K562 (cell line): ENCODE data around the gene GRIK5. TPM values are rescaled to one million over a fixed set of nuclear protein-coding genes. Genes with fewer than 3 reads are reported as not detected.

Source experiments
- ARHGAP35 ChIP-seq: fragments of 450-650 bp; IDR thresholded peaks from 2 replicates; pipeline ENCODE4 v1.6.1; 2018; ENCODE audit not compliant: partially characterized antibody
- BMI1 ChIP-seq: fragments of 150-350 bp; IDR thresholded peaks from 2 replicates; pipeline ENCODE4 v1.6.1; 2014; ENCODE audit warnings: low read length
- CREM ChIP-seq: IDR thresholded peaks from 2 replicates; pipeline ENCODE4 v1.6.1; 2014; ENCODE audit warnings: antibody characterized with exemption, low read depth
- DACH1 ChIP-seq: fragments of 450-650 bp; IDR thresholded peaks from 2 replicates; pipeline ENCODE4 v1.6.1; 2018; ENCODE audit not compliant: partially characterized antibody
- JUN ChIP-seq, 2 experiments: sonication (generic) in 1 of 2; formaldehyde crosslinking in 1 of 2; IDR thresholded peaks; 2 replicates each; pipeline versions ENCODE4 v1.6.1 to v1.8.0; 2012 to 2022; ENCODE audit warnings: borderline replicate concordance in 2 of 2, mild to moderate bottlenecking in 2 of 2, improper control_type of control experiment in 1 of 2, low read depth in 1 of 2, low read length in 1 of 2, missing genetic modification reagents in 1 of 2
- KAT7 ChIP-seq: sonication (generic); formaldehyde crosslinking; IDR thresholded peaks from 2 replicates; pipeline ENCODE4 v1.8.0; 2022; ENCODE audit warnings: missing genetic modification reagents, mild to moderate bottlenecking, borderline replicate concordance
- KLF16 ChIP-seq: IDR thresholded peaks from 2 replicates; pipeline ENCODE4 v1.6.1; 2016; ENCODE audit warnings: antibody characterized with exemption
- LCOR ChIP-seq: sonication (generic); formaldehyde crosslinking; IDR thresholded peaks from 2 replicates; pipeline ENCODE4 v1.8.0; 2022; ENCODE audit warnings: mild to moderate bottlenecking, missing genetic modification reagents
- MEF2D ChIP-seq: conservative IDR thresholded peaks from 2 replicates; pipeline ENCODE4 v1.6.1; 2016; ENCODE audit warnings: low read depth, missing genetic modification characterization, missing compliant biosample characterization
- MYNN ChIP-seq, 2 experiments: sonication (generic); formaldehyde crosslinking in 1 of 2; IDR thresholded peaks; 2 replicates each; pipeline versions ENCODE4 v1.5.0 to v1.6.1; 2016 to 2020; ENCODE audit warnings: antibody characterized with exemption in 1 of 2, missing genetic modification reagents in 1 of 2
- PPARD ChIP-seq: fragments of 250-450 bp; sonication (Bioruptor Pico); IDR thresholded peaks from 2 replicates; pipeline ENCODE4 v1.8.0; 2022; ENCODE audit warnings: inconsistent platforms, mild to moderate bottlenecking, moderate library complexity
- PRDM10 ChIP-seq: fragments of 450-650 bp; IDR thresholded peaks from 2 replicates; pipeline ENCODE4 v1.6.1; 2018; ENCODE audit not compliant: partially characterized antibody
- RAD21 ChIP-seq, 2 experiments: fragments of 250-450 bp in 1 of 2; fragments of 450-650 bp in 1 of 2; sonication (Bioruptor Pico) in 1 of 2; formaldehyde crosslinking in 1 of 2; IDR thresholded peaks in 1 of 2; conservative IDR thresholded peaks in 1 of 2; 2 replicates each; pipeline versions ENCODE4 v1.4.0 to v1.8.0; 2020 to 2022; ENCODE audit warnings: mild to moderate bottlenecking in 2 of 2, moderate library complexity in 1 of 2
- RBM14 ChIP-seq: fragments of 200-400 bp; formaldehyde crosslinking; IDR thresholded peaks from 2 replicates; pipeline ENCODE4 v1.6.1; 2018; ENCODE audit warnings: low read depth, mild to moderate bottlenecking, low read length, moderate library complexity, borderline replicate concordance; ENCODE audit not compliant: insufficient read depth
- RNF219 ChIP-seq: fragments of 250-450 bp; sonication (Bioruptor Pico); IDR thresholded peaks from 2 replicates; pipeline ENCODE4 v1.5.0; 2022; ENCODE audit warnings: mild to moderate bottlenecking
- SMC3 ChIP-seq: conservative IDR thresholded peaks from 2 replicates; pipeline ENCODE4 v1.6.1; 2011; ENCODE audit warnings: low read depth, low read length, improper control_type of control experiment; ENCODE audit not compliant: insufficient read depth
- TFAP4 ChIP-seq: sonication (generic); formaldehyde crosslinking; IDR thresholded peaks from 2 replicates; pipeline ENCODE4 v1.8.0; 2022; ENCODE audit warnings: missing genetic modification reagents, mild to moderate bottlenecking, moderate library complexity, borderline replicate concordance
- XRCC4 ChIP-seq: IDR thresholded peaks from one replicate; pipeline ENCODE4 v1.6.1; 2011; ENCODE audit not compliant: insufficient read depth, insufficient read length; ENCODE audit errors: extremely low read depth
- ZNF212 ChIP-seq: fragments of 450-650 bp; formaldehyde crosslinking; IDR thresholded peaks from 2 replicates; pipeline ENCODE4 v1.4.0; 2020; ENCODE audit warnings: mild to moderate bottlenecking
- ZNF384 ChIP-seq: IDR thresholded peaks from 2 replicates; pipeline ENCODE4 v1.6.1; 2012; ENCODE audit warnings: low read depth, low read length, improper control_type of control experiment
- polyA plus RNA-seq, 8 experiments: library from polyadenylated mRNA; depleted of rRNA in 4 of 8; stranded (reverse) in 5 of 8; unstranded in 3 of 8; fragments of >200 nt; fragmentation: Nextera tagmentation in 2 of 8; fragmentation: Illumina TruSeq in 1 of 8; extraction: Ambion mirVana in 2 of 8; extraction: Trizol in 1 of 8; gene quantifications; 2 replicates each; pipeline versions ENCODE4 v1.2.1 to v1.2.3, GENCODE V29; 2011 to 2014; ENCODE audit warnings: inconsistent platforms in 1 of 8, missing spikeins in 1 of 8
- total RNA-seq, 7 experiments: library from RNA; depleted of rRNA in 6 of 7; stranded (reverse); fragments of >200 nt in 6 of 7; fragmentation: Illumina TruSeq in 2 of 7; extraction: Trizol in 2 of 7; gene quantifications; 2 replicates each; pipeline versions ENCODE4 v1.2.1 to v1.2.3, GENCODE V29; 2011 to 2021; ENCODE audit warnings: low replicate concordance in 1 of 7

Gene GRIK5
- total and polyA plus RNA-seq, 9 of the 15 experiments (the other 6 are each of a cell fraction or from before 2014, with no cell fraction given): 0.04 to 0.55 (median 0.27) TPM; not detected in 2

GRCh38 chr19:42108527-42109389 lies 38.8 kb upstream of the GRIK5 start (continued):
- peak; percentile 99 for TF ChIP-seq SMC3
- no peak for TF ChIP-seq ARHGAP35
- no peak for TF ChIP-seq PPARD (CRISPR knock-in tag)
- no peak for TF ChIP-seq KAT7 (CRISPR knock-in tag)
- no peak for TF ChIP-seq ZNF212 (CRISPR knock-in tag)
- peak; percentile 37 for TF ChIP-seq PRDM10
- peak; percentile 72 for TF ChIP-seq KLF16
- TF ChIP-seq XRCC4: no peak
- peak; percentile 39; the same call in 1 of the 2 replicates for TF ChIP-seq TFAP4
- TF ChIP-seq MEF2D (tag): no peak
- 0 out of 2 replicates have a peak, but pooled peaks have one; percentile 32 for TF ChIP-seq CREM
- TF ChIP-seq ZNF384: peak; percentile 53; the same call in 1 of the 2 replicates
- TF ChIP-seq RNF219 (CRISPR knock-in tag): no peak
- TF ChIP-seq RAD21 (CRISPR knock-in tag; conservative IDR thresholded peaks at IDR 0.05 in 1 of 2, IDR thresholded peaks at IDR 0.05 in 1 of 2): peak; percentile 91 to 100
- TF ChIP-seq DACH1: peak; percentile 10
- TF ChIP-seq JUN (IDR thresholded peaks at IDR 0.05; ENCODE audit: borderline replicate concordance, low read depth, low read length): no peak
- no peak for TF ChIP-seq JUN (CRISPR knock-in tag; IDR thresholded peaks at IDR 0.05; ENCODE audit: borderline replicate concordance)
- TF ChIP-seq MYNN (IDR thresholded peaks at IDR 0.05): no peak
- TF ChIP-seq MYNN (CRISPR knock-in tag; IDR thresholded peaks at IDR 0.05): no peak
- no peak for TF ChIP-seq LCOR (CRISPR knock-in tag)
- TF ChIP-seq BMI1: no peak
- TF ChIP-seq RBM14: no peak
